Stimulated activated CD8-positive, alpha-beta memory T cell treated with anti-CD3 and anti-CD28 coated beads, Interleukin-15, amount 100 ng/mL, for 4 hours (primary cell): Measurements from ENCODE around the gene USHBP1.

Experiments used
- DNase-seq, 2 donors: peaks; one replicate each; pipeline ENCODE4 v3.0.0-alpha.2; 2020; ENCODE audit warnings: low read depth in 2 of 2

Gene USHBP1, protein sequence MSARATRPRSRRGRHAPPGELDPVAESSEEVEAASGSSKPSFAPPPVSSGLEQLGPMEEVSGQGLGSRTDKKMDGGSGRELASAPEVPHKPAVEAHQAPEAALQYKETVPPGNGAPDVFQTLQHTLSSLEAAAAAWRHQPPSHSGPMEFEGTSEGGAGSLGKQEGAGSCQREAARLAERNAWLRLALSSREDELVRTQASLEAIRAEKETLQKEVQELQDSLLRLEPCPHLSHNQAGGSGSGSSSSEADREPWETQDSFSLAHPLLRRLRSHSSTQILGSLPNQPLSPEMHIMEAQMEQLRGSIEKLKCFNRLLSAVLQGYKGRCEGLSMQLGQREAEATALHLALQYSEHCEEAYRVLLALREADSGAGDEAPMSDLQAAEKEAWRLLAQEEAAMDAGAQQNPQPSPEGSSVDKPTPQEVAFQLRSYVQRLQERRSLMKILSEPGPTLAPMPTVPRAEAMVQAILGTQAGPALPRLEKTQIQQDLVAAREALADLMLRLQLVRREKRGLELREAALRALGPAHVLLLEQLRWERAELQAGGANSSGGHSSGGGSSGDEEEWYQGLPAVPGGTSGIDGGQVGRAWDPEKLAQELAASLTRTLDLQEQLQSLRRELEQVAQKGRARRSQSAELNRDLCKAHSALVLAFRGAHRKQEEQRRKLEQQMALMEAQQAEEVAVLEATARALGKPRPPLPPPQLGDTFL

DNA sequence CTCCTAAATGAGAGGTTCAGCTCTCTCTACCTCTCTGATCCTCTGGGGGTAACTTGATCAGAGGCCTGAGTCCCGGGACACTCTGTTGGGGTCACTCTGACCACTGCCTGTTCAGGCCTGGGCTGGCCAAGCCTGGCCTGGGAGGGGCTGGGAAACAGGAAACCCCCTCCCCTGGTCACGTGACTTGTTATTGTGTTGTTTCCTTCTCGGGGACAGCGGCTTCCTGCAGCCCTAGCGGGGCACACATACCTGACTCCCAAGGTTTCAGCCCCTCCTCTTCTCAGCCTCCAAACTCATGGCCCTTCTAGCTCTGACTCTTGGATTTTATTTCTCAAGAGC, at the start of gene USHBP1:
TSS of gene USHBP1 (minus strand) at position 105 of the 339 bp plus-strand sequence. CDS start 446 bp downstream, outside the sequence.
- no peak for DNase-seq

DNA sequence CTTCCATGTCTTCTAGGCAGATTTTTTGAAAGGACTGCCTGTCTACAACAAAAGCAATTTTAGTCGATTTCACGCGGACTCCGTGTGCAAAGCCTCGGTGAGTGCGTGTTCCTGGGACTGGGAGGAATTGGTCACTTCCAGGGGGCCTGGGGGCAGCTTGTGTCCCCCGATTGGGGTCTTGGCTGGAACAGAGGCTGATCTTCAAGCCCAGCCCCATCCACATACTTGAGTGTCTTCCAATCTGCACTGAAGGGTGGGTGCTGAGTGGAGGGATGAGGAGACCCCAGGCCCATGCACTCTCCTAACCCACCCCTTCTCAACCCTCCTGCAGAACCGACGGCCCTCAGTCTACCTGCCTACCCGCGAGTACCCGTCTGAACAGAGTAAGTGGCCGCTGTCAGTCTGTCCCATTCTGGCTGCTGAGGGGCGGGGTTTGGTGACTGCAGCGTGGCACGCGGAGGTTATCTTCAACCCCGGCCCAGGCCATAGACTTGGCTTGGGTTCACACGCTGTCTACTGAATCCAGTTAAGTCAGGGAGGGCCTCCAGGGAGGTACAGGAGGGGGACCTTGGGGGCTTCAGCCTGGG, 49.6 kb upstream of the USHBP1 start:
- DNase-seq = no peak

DNA sequence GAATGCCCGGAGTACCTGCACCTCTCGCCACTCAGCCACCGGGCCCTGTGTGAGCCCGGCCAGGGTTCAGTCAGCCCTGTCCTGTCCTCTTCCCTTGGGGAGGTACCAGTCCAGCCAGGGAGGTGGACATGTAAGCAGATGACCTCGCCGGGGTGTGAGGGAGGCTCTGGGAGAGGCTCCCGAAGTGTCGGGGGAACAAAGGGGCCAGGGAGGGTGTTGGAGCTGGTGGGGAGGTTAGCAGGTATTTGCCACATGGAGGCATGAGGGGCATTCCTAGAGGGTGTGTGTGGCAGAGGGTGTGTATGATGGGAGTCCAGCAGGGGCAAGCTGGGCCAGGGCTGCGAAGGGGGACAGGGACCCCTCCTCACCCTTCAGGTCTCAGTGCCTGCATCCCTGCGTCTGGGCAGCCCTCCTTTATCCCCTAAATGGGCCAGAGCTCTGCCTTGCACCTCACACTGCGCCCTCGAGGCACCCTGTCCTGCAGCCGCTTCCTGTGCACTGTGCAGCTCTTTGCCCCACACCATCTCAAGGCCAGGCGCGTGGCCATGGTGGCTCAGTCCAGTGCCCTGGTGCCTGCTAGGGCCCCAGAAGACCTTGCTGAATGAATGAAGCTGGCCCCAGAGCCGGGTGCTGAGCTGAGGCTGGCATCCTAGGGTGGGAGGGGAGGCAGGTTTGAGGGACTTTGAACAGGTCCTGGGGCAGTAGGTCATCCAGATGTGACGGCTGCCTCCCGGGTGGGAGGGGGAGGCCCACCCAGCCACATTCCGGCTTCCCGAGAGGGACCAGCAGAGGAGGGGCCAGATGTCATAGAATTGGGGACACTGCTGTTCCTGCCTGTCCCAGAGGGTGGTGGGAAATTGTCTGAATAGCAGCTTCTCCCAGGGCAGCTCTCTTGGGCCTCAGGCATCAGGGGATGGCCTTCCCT, 47.9 kb upstream of the USHBP1 start:
- DNase-seq = no peak

DNA sequence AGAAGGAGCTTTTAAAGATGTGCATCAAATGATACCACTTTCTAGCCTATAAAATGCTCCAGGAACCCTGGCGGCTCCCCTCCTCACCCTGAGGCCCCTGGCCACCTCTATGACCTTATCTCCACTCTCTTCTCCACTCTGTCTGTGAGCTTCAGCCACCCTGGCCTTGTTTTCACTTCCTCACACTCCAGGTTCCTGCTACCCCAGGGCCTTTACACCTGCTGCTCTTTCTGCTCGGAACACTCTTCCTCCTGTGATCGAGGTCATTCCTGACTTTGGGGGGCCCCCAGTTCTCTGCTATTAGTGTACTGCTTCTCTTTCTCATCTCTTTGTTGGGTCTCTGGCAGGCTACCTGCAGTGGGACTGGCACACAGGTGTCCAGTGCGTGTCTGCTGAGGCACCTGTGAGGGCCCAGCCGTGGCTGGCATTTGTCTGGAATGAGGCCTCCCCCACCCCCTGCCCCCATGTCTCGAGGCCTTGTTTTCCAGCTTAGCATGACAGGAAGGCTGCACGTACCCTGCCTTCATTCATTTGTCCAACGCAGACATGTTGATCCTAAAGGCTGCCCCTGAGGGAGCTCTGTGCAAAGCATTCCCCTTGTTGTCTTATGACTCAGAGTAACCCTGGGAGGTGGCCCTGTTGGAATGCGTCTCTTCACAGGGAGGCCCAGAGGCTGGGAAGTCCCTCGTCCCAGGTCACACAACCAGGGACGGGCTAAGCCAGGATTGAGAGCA, 47.1 kb upstream of the USHBP1 start:
- no peak for DNase-seq

DNA sequence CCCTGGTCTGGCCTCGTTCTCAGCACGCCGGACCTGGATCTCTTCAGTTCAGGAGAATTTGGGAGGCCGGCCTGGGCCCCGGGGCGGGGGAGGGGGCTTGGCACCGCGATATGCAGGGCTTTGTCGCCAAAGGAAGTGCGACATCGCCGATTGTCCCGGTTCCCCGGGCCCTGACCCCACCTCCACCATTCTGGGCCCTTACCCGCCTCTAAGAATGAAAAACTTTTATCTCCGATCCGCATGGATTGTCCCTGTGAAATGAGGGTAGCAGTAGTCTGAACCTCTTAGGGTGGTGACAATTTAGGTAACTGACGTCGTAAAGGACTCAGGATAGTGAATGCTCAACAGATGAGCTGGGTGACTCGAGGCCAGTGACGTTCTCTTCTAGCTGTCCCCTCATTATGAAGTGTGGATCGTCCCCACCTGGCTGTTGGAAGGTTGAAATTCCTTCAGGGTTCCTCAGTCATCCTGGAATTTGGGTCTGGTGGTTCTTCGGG, 45.5 kb upstream of the USHBP1 start:
- DNase-seq = no peak

DNA sequence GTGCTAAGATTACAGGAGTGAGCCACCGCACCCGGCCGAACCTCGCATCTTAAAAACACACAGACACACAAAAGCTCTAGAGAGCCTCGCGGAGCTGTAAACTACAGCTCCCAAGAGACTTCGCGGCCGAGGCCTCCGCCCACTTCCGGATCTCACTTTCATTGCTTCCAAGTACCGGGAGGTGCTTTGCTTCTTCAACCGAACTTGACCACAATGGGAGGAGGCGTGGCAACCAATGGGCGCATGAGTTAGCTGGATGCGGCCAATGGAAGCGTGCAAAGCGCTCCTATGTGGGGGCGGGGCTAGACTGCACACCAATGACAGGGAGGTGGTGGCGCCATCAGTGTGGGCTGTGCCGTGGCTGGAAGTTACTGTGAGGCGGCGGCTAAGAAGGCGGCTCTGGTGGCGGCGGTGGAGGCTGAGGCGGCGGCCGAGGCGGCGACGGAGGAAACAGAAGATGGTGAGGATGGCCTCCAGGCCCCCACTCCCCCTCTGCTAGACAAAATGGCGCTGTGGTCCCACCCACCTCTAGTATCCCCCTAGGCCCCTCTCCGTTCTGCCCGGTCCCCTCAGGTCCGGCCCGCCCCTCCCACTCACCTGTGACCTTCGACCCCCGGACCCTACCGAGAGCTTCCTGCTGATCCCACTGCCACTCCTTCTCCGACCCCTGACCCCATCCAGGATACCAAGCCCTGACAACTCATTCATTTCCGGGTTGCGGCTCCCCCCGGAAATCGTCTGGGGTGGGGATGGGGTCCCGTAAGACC, 44.8 kb upstream of the USHBP1 start, which contains the start of gene DDA1:
TSS of gene DDA1 (plus strand) at position 366 of the 767 bp plus-strand sequence. CDS start at position 458, 92 bp downstream.
- peak; percentile 96 to 100 for DNase-seq

DNA sequence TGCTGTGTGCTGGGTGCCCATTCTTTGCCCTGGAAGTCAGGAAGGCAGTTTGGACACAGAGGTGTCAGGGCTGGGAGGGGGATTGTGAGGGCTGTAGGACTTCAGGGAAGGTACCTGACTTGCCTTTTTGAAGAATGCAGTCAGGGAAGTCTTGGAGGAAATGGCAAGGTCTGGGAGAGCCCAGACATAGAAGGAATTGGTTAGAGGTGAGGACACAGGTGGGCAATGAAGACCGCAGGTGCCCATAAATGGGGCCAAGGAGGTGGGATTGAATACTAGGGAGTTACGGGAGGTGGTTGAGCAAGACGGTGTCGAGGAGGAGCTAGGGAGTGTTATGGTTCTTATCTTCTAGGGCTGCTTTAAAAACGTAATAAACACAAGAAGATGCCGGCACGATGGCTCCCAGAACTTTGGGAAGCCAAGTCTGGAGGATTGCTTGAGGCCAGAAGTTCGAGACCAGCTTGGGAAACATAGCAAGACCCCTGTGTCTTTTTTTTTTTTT, 43.4 kb upstream of the USHBP1 start:
- DNase-seq = no peak

DNA sequence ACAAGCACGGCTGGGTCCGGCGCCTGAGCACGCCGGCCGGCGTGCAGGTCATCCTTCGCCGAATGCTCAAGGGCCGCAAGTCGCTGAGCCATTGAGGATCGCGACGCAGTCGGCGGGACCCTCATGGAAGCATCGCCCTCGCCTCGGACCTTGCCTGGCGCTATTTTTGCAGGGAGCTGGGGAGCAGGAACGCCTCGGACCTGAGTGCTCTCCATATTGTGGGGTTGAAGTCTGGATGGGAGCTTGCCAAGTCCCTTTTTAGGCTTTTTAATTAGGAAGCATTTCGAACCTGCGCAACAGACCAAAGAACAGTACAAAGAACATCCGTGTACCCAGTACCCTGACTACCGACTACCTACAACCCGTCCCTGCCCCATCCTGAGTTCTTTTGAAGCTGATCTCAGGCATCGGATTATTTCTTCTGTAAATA, 41.8 kb upstream of the USHBP1 start:
- no peak for DNase-seq

DNA sequence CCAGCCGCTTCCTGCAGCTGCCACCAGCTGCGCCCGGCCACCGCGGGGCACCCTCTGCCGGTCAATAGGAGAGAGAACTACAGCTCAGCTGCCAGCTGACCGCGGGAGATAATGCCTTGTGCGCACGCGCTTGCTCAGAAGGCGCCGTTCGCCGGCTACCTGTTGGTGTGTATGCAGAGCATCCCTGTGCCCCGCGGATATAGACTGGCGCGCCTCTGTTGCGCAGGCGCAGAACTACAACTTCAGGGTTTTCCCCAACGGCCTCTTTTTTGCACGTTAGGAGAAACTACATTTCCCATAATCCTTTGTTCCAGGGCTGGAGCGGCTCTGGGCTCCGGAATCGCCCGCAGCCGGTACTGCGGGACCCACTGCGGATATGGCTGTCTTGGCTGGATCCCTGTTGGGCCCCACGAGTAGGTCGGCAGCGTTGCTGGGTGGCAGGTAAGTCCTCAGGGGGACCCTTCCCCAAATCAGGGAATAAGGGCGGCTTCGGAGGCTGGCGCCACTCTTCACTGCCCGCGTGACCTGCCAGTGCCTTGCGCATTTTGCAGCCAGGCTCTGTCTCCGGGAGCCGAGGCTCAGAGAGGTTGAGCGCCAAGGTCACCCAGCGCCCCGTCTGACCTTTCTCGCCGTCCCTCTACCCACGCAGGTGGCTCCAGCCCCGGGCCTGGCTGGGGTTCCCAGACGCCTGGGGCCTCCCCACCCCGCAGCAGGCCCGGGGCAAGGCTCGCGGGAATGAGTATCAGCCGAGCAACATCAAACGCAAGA, 41.2 kb upstream of the USHBP1 start, which contains the start of gene MRPL34:
TSS of gene MRPL34 (plus strand) at position 356 of the 768 bp plus-strand sequence. CDS start at position 377, 21 bp downstream.
- DNase-seq = peak; percentile 87 to 90

DNA sequence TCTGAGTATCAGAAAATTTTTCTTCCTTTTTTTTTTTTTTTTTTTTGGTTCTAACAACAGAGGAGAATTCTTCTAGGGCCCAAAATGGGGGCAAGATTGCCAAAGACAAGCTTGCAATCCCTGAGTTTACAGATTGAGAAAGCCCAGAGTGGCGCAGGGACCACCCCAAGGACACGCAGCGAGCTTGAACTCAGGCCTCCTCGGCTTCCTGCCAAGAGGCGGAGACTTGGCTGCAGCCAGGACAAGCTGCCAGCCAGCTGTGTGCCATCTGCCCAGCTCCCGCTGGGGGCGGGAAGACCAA, 40.6 kb upstream of the USHBP1 start:
- DNase-seq = no peak

DNA sequence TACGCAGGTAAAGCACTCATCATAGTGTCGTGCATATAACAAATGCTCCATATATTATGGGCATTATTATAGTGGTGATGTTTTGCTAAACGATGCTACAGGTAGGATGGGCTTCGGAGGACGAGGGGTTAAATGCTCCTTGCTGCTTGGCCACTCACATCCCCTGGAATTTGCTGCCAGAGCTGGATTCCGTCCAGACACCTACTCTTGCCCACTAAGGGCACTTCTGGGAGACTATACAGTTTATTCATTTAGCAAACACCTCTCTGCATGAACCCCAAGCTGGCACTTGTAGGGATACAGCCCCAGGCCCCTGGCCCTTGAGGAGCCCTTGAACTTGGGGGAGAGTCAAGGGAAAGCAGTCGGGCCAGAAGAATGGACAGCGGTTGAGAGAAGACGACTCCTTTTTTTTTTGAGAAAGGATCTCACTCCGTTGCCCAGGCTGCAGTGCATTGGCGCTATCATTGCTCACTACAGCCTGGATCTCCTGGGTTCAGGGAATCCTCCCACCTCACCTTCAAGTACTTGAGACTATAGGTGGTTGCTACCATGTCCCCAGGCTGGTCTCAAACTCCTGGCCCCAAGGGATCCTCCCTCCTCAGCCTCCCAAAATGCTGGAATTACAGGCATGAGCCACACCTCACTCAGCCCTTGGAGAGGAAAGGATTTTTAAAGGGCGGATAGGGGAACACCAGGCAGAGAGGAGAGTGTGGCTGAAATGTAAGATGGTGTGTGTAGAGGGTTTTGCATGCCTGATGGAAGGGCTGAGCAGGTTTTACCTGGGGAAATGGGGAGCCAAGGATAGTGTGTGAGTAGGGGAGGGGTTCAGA, 40.1 kb upstream of the USHBP1 start:
- DNase-seq = no peak

DNA sequence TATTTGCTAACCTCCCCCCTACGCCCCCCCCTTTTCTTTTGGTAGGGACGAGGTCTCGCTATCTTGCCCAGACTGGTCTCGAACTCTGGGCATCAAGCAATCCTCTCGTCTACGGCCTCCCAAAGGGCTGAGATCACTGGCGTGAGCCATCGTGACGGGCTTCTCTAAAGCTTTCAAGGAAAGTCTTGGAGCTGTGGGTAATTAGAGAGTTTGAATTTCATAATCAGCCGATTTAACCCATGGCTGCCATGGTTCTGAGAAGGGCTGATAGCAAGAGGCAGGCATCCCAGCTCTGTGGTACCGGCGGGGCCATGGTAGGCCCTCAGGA, 39.4 kb upstream of the USHBP1 start:
- no peak for DNase-seq

DNA sequence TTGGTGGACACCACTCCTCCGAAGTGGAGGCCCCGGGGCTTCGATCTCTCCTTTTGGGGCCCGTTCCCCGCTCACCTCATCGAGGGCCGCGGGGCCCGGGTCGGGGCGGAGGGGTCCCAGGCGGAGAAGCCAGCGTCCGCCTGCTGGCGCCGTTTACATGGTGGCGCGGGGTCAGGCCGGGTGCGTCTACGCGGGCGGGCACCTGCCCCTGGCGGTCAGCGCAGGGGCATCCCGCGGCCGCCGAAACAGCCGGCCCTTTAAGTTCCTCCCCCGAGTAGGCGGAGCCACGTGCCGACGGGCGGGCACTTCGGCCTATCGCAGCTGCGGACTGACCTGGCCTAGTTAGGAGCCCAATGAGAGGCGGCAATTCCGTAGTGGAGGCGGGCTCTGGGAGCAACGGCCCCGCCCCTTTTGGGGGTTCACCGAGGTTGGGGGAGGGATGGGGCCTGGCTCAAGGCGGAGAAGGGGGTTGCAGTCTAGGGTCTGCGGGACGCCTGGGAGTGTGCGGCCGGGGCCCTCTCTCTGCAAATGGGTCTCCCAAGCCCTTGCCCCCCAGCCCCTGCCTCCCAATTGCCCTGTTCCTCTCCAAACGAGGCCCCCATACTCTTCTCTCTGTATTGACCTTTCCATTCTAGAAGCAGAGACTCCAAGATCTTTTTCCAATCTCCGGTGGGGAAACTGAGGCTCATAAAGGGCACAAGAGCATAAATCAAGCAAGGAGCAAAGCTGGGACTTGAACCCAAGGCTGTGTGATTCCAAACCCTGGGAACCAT, 38.8 kb upstream of the USHBP1 start, which contains the start of gene ABHD8:
TSS of gene ABHD8 (minus strand) at position 259 of the 773 bp plus-strand sequence. CDS start 1,809 bp downstream, outside the sequence.
- DNase-seq = peak; percentile 80 to 87

DNA sequence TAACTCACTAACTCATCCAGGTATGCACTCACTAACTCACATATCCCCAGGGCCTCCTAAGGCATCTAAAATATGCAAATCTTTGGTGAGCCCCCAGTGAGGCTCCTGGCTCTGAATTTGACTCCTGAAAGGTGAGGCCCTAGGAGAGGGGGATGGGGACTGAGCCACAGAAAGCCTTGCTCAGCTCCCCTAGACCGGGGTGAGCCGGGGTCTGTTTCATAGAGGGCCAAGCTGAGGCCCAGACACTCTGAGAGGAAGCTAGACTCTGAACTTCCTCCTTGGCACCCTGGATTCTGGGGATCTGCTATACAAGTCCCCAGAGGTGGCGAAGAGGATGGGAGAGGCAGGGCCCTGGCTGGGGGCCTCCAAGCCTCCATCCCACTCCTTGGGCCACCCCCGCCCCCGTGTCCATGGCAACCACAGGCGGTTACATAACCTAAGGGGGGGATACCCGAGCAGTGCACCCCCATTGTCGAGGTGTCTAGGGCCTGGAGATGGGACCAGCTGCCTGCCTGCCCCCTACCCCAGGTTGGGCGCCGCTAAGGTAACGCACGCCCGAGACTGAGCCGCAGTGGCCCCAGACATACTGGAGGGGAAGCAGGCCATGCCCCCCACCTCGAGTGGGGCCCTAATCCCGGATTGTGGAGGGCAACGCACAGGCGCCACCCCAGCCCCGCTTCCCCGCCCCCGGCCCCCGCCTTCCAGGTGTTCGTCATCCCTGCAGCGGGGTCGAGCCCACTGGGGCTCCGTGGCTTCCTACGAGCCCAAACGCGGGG, 38.0 kb upstream of the USHBP1 start:
- no peak for DNase-seq

DNA sequence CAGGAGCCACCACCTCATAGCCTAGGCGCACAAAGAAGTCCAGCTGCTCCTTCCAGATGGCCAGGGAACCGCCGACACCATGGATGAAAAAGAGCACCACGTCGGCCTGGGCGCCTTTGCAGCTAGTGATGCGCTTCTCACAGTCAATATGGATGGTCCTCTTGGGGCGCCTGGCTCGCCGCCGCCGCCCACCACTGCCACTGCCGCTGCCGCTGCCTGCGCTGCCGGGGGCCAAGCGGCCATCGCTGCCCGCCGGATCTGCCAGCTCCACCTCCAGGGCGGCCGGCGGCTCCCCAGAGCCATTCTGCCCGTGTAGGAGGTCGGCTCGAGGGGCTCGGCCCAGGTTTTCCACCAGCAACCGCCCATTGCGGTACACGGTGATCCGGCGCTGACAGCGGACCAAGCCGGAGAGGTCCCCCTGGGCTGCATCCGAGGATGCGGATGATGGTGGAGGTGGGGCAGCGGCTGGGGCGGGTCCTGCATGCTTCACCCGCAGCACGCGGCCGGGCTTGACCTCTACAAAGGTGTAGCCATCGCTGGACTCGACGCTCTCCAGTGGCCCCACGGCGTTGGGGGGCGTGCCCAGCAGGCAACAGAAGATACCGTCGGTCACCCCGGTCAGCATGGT, 36.6 kb upstream of the USHBP1 start:
- DNase-seq = no peak

DNA sequence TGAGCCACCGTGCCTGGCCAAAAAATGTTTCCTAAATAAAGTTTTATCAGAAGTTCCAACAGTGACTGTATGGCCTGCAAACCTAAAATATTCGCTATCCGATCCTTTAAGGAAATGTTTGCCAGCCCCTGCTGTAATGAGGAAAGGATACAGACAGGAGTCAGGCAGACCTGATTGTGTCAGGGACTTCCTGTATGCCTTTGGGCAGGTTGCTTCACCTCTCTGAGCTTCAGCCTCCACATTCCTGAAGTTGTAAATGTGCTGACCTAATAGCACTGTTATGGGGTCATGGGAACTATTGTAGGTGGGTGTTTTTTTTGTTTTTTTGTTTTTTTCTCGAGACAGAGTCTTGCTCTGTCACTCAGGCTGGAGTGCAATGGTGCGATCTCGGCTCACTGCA, 32.4 kb upstream of the USHBP1 start:
- DNase-seq = no peak
